Mucosa of gallbladder (tissue), 1 donor: Measurements from ENCODE around the gene CASZ1. TPM values are rescaled to one million over a fixed set of nuclear protein-coding genes. Genes with fewer than 3 reads are reported as not detected.

Experiments used
- DNase-seq: peaks from one replicate; pipeline ENCODE4 v3.0.0-alpha.2; 2020; ENCODE audit warnings: low spot score
- total RNA-seq: library from RNA; stranded (reverse); gene quantifications from one replicate; pipeline ENCODE4 v1.2.1, GENCODE V29; 2021
- donor health status: DM: no; HTN: no; CAD: no.

CASZ1 gene
- total RNA-seq, 1 donor from 2014 or later, result 72.8 TPM

DNA sequence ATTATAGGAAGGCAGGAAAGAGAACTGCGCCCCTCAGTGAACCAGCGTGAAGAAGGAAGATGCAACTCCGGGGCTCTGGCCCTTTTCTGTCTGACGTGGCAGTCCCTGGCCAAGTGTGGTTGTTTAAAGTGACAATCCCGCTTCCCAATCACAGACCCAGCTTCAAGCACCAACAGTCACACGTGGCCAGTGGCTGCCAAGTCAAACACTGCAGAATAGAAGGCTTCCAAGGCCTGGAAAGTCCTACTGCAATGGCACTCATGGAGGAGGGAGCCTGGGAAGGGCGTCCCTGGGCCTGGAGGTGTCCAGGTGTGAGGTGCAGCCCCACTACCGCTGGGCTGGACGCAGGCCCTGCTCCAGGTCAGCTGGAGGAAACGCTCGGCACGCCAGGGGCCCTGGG lies 143.8 kb downstream of the CASZ1 start:
- DNase-seq, result no peak

DNA sequence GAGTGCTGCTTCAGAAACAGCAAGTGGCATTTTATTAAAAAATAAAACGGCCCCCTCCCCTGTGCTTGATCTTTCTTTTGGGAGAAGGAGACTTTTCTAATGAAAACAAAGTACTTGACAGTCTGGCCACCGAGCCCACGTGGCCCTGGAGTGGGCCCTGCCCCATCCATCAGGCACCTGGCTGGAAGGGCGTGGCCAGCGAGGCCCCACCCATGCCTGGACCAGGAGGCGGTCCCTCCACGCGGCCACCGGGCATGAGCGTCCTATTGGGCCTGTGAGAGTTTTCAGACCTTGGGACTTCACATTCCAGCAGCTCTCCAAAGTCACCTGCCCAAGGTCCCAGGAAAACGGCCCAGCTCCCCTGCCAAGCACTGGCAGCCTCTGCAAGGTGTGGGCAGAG lies 144.7 kb downstream of the CASZ1 start:
- no peak for DNase-seq

DNA sequence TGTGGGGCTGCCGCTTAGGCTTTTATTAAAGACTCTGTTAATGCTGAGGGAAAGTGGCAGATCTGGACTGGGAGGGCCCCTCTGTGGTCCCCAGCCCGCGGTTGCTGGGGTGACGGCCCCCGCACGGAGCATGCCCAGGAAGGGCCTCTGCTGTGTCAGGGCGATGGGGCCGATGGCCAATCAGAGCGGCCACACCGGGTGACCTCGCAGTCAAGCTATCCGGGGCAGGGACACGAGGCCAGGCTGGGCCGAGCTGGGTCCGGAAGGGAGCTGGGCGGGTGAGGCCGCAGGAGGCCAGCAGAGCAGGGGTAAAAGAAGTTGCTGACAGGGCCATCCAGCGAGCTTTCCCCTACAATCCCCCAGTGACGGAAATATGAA lies 145.1 kb downstream of the CASZ1 start:
- DNase-seq, result no peak

DNA sequence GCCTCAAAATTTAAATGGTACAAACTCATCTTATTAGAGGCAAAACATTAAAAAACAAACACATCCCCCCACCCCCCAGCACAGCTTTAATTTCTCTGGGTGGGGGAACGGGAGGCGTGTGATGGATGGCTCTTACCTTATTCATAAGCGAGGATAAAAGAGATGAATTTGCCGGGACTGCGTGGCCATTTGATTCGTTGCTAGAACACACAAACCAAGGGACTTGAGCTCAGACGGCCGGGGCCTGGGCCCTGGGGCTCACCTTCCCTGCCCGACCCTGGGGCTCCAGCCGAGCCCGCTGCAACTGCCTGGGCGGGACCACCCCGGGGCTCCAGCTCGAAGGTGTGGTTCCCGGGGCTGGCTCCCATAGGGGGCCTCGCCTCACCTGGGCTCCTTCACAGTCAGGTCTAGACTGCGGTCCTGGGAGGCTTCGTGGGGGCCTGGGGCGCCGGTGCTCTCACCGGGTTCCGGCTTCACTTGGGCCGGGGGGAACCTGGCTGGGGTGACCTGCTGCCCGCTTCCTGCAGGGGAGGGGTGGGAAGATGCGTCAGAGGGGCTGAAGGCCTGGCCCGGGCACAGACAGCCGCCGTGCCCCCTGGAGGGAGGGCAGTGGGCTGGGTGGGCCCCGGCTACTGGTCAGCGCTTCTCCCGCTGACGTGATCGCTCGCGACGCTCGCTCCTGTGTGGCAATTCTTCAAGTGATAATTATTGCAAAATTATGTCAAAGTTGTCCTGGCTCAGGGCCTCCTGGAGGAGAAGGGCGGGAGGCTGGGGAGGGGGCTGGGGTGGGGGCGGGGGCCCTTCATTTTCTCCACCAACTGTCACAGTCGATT lies 145.7 kb downstream of the CASZ1 start:
- DNase-seq, result no peak

DNA sequence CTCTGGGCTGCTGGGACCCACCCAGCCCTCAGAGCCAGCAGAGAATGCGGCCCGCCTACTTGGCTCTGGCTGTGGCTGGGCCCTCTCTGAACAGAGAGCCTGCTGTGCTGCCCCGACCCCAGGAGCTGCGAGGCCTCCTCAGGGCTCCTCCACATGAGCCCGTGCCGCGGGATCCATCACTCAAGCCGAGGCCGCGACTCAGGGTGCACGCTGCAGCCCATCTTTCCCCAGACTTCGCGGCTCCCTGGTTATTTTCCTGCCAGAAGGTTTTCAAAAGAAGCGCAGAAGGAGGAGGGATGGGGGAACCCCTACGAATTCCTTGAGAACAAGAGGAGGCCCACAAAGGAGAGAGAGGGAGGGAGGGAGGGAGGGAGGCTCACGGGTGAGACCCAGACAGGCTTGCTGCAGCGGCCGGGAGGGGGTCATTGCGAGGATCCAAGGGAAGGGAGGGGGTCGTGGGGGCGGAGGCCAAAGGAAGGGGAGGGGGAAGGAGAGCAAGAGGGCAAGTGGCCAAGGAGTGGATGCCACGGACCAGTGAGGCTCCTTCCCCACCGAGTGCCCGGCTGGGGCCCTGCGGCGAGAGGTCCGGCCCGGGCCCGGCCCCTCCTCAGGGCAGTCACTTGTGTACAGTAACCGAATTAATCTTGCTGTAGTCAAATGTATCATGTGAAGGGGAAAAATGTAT lies 146.8 kb downstream of the CASZ1 start:
- no peak for DNase-seq

DNA sequence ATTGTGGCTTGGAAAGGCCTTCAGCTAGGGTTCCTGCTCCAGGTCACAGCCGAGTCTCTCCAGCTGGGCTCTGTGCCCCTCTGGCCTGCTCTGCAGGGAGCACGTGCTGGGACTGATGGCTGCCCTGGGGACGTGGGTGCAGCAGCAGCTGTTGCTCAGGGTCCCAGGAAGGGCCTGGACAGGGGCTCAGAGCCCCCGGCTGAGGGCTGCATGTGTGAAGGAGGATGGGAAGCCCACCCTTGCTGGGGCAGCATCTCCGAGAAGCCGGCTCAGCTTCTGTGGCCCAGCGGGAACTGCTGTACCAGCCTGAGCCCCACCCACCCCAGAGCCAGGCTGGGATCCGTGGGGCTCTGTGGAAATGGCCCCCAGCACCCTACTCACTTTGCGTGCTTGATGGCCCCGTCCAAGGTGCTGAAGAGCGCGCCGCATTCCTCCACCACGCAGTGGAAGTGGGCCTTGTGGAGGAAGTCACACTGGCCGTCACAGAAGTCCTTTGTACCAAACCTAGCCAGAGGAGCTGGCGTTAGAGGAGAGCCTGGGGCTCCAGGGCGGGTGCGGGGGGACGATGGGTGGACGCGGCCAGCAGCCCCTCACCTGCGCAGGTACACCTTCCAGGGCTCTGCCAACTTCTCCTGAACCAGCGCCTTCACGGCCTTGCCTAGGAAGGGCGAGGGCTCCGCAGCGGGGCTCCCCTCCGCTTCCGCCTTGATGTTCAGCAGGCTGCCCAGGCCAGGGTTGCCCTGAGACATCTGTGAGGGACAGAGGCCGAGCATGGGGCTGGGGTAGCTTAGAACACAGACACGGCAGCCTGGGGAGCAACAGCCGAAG lies 147.5 kb downstream of the CASZ1 start:
- DNase-seq, result no peak

DNA sequence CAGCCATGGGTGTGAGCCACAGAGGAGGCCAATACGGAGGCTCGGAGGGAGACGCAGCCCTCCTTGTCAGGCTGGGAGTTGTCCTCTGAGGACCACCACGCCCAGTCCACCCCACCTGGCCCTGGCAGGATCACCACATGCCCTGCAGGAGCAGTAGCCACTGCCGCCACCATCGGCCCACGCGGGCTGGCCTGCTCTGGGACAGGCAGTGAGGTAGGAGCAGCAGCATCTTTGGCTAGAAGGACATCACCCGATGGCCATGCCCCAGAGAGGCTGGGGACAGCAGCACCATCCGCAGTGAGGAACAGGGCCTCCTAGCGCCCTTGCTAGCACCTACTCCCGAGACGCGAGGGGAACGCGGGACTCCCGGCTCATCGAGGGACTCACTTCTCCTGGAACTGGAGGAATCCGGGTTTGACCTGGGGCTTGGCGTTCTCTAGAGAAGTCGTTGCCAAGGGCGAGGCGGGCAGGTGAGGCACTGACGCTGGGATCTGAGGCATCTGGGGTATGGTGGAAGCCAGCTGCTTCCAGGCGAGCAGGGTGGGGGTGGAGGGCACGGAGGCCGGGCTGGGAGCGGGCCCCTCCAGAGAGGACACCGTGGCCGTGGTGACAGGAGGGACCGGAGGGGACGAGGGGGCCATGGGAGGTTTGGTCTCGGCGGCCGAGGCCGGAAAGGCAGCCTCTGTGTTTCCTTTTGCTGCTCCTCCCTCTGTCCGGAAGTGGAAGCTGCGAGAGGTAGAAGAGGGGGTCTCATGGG lies 148.9 kb downstream of the CASZ1 start:
- DNase-seq, result no peak

DNA sequence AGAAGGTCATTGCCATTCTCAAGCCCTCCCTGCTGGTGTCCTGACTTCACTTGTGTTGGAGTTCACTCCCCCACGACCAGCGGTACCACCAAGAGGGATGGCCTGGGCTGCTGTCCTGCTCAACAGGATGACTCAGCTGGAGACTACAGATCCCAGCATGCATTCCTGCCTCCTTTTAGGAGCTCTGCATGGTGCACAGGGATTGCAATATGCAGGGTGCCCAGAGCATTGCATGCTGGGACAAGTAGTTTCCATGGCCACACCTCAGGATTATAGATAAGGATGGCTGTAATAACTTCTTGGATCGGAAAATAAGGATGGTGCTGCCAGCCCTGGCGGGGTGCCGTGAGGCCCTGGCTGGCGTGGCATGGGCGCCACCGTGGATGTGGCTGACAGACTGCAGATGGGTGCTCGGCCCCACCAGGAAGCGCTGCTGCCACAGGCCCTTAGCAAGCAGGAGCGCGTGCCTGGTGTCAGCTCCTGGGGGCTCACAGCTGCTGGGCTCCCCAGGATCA lies 150.0 kb downstream of the CASZ1 start:
- DNase-seq, result no peak

DNA sequence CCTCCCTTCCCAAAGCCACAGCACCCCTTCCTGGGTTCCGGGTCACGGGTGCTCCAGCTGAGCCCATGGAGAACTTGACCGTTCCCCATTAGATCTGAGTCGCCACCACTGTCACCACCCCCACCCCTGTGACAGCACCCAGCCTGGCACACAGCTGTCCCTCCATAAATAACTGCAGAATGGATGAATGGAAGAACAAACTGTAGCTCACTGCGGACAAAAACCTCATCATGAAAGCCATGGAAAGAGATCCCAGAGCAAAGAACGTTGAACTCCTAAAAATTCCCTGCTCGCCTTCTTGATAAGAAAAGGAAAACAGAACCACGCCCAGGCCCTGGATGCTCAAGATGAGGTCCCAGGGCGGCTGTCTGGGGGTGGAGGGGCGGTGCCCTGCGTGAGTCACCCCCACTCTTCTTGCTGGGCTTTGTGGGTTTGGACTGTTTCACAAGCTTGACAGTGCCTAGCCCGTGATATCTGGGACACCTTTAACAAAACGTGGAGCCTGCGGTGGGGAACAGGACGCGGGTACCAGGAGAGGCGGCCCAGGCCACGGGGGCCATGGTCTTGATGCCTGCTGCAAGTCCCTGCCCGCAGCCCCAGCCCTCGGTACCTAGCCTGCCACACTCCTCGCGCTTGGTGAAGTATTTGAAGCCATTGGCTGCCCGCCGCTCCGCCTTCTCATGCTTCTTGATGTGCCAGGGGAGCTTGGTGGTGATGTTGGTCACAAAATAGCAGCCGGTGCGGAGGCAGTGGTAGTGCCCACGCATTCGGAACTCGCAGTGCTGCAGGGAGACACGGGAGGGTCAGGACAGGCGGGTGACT lies 151.9 kb downstream of the CASZ1 start:
- no peak for DNase-seq

DNA sequence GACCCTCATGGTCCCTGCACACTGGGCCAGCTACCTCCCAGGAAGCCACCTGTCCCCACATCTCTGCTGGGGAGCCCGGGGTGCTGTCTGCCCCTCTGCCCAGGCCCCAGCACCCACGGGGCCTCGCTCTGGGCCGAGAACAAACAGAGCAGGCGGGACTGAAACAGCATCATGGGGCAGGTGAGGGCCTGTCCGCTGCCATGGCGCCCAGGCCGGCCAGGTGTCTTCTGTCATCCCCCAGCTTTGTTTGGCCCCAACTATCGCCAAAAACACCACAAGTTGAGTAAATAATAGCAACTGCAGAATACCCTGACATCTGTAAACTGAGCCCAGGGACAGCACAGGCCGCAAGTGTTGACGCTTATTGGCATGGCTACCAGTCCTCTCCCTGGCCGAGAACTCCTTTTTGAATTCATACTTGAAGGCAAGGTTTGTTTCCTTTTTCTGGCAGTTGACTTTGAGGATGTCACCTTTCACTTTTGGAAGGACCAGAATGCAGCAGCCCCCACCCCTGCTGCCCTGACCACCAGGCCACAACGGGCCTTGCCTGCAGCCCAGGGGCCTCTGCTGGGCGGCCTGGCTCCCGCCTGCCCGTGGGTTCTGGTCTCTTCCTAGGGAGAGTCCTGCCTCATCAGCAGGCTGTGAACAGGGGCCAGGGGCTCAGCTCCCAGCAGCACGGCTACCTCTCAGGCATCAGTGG lies 152.7 kb downstream of the CASZ1 start:
- no peak for DNase-seq

DNA sequence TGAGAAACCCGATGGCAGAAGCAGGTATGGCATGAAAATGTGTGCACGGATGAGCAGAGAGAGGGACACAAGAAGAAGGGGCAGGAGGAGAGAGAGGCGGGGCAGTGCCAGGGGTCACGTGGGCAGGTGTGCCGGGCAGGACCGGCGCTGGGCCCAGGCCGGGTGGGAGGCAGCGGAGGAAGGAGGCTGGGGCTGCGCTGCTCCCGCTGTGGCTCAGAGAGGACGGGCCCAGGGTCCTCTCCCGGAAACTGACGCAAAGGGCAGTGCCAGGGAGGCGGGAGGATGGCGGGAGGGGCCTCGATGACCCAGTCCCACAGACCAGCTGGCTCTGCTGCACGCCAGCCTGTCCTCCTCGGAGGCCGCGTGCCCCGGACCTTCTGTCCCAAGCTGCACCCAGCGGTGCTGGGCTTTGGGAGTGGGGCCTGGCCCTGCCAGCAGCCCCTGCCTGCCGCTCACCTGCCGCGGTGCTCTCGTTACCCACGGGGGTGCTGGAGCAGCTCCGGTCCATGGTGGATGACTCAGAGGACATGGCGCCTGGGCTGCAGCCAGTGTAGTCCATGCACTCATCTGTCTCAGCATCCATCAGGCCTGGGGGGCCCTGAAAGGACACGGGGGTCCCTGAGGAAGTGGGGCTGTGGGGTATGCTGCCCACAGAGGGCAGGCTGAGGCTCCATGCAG lies 153.9 kb downstream of the CASZ1 start:
- no peak for DNase-seq

DNA sequence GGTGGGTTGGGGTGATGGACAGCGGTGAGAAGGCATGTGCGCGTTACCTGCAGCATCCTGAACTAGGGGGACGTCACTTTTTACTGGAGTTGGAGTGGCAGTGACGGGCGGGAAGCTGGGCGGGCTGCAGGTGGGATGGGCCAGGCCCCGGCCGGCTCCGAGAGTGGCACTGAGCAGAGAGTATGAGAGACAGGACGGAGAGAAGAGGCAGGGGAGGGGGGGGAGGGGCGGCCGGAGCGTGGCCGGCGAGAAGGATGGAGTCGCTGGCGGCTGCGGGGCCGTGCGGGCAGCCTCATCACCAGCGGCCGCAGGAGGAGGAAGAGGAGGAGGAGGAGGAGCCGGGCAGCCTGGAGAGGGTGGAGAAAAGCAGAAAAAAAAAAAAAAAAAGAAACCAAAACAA lies 154.5 kb downstream of the CASZ1 start:
- DNase-seq, result no peak

DNA sequence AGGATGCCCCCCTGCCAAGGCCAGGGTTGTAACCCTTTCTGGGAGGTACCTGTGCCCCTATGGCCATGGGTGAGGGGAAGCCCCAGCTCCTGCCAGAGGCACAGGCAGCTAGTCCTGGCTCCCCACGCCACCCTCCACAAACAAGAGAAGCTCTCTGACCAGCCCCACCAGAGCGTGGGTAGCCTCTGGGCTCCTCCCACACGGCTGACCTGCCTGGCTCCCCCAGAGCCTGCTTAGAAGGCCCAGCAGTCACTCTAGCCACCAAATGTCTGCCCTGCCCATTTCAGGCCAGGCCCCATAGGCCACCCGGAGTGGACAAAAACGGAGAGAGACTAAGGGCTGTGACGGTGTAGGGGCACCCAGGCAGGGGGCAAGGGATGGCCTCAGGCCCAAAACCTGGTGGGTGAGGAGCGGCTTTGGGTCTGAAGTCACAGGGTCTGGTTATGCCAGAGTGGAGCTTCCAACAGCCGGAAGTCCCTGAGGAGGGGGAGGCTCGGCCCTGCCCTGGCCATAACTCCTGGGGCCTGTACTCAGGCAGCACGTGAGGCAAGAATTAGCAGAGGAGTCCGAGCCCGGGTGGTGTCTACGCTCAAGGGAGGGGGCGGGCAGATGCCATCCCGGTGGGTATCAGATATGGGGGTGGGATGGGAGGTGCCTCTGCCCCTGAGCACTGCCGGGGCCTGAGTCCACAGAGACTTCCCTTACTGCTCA lies 155.4 kb downstream of the CASZ1 start:
- DNase-seq, result no peak

DNA sequence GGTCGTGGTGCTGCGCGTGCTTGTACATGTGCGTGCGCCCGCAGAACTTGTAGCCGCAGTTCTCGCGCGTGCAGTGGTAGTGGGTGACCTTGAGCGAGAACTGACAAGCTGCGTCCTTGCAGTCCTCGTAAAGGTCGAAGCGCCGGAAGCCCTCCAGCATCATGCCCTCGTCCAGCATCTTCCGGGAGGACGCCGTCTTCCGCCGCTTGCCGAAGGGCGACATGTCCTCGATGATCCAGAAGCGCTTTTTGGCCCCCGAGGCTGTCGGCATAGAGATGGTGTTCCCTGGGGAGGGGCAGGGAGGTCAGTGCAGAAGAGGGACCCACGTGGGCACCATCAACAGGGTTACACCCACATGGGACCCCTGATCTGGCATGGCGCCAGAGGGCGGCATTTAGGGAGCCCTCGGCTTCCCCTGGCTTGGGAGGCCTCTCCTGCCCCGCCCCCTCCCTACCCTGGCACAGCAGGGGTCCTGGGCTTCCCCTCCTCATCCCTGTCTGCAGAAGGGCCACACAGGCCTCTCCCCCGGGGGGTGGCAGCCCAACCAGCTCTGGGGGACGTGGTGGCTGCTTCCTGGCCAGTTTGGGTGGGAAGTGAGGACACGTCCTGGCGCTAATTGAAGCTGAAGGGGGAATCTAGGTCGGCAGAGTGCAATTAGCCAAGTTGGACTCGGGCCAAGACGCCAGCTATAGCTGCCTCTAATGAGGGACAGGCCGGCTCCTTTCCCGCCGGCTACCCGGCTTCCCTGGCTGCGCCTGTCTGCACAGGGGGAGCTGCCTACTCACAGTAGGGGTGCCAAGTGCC lies 156.5 kb downstream of the CASZ1 start:
- DNase-seq, result no peak

DNA sequence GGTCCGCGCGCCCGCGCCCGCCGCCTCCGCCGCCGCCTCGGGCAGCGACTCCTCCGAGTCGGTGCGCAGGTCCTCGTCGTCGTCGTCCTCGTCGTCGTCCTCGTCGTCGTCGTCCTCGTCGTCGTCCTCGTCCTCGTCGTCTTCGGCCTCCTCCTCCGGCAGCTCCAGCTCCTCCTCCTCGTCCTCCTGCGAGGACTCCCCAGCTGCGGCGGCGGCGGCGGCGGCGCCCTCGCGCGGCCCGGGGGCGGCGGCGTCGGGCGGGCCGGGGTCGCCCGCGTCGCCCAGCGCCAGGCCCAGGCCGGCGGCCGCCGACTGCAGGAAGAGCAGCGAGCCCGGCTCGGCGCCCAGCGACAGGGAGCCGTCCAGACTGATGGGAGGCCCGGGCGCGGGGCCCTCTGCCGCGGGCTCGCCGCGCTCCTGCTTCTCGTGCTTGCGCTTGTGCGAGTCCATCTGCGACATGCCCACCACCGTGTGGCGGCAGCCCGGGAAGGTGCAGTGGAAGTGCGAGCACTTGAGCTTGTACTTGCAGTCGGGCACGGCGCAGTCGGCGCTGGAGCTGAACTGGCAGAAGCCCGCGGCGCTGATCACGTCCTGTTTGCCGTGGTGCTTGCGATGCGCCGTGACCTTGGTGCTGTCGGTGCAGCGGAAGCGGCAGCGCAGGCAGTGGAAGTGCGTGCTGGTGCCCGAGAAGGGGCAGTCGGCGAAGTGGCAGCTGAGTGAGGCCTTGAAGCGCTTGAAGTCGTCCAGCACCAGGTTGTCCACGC lies 157.3 kb downstream of the CASZ1 start:
- no peak for DNase-seq

DNA sequence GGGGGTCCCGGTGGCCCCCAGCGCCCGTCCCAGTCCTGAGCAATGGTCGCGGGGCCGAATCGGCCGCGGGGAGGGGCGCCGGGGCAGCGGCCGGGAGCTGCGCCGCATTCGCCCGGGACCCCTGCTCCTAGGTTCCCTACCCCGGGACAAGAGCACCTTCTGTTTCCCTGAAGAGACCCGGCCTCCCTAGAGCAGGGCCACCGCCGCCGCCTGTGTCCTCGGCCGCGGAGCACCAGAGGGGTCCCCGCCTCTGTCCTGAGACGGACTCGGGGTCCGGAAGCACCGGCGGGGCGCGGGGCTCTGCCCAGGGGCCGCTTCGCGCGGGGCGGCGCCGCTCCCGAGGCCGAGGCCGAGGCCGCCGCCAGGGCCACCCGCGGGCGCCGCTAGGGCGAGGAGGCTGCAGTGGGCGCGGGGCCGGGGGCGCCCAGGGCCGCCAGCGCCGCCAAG lies 157.9 kb downstream of the CASZ1 start:
- DNase-seq, result no peak
